NCI-H1105 treated with DMSO at 0.1 percent for 48 hours (cell line): ENCODE data around the gene GPR137.

Experiments
- DNase-seq: peaks from one replicate; lab custom pipeline; 2025; lab: John Stamatoyannopoulos, UW

Gene GPR137

GRCh38 chr11:64264371-64264852, 21.2 kb upstream of the GPR137 start:
- no peak for DNase-seq

GRCh38 chr11:64265176-64266160, 20.2 kb upstream of the GPR137 start:
- no peak for DNase-seq

- DNase-seq: no peak
These were observed 19.3 kb upstream of the GPR137 start for GRCh38 chr11:64266339-64266738.

- no peak for DNase-seq
These were observed 18.3 kb upstream of the GPR137 start for GRCh38 chr11:64267207-64267945.

- DNase-seq: peak; percentile 6
These were observed 17.4 kb upstream of the GPR137 start for GRCh38 chr11:64268025-64268892.

- no peak for DNase-seq
These were observed 16.6 kb upstream of the GPR137 start for GRCh38 chr11:64268893-64269539.

- peak; percentile 99 for DNase-seq
These were observed 16.0 kb upstream of the GPR137 start for GRCh38 chr11:64269540-64270220.

- no peak for DNase-seq
These were observed 10.4 kb upstream of the GPR137 start for GRCh38 chr11:64275031-64275800.

GRCh38 chr11:64275841-64276240, 9.8 kb upstream of the GPR137 start:
- DNase-seq: no peak

GRCh38 chr11:64276653-64277431, 8.8 kb upstream of the GPR137 start:
- no peak for DNase-seq

- DNase-seq: no peak
These were observed 7.0 kb upstream of the GPR137 start for GRCh38 chr11:64278576-64279190.

GRCh38 chr11:64281957-64282770, 3.5 kb upstream of the GPR137 start:
- DNase-seq: no peak

- DNase-seq: no peak
These were observed 2.6 kb upstream of the GPR137 start for GRCh38 chr11:64283092-64283491.

GRCh38 chr11:64284048-64284961, 1.3 kb upstream of the GPR137 start, which contains the start of gene BAD:
Gene BAD (minus strand): TSS chr11:64284665. CDS start chr11:64284368, 297 bp downstream.
- peak; percentile 92 for DNase-seq

GRCh38 chr11:64285885-64286800, 495 bp downstream of the GPR137 start:
- peak; percentile 25 for DNase-seq

GRCh38 chr11:64286801-64287159, 1.1 kb downstream of the GPR137 start:
- no peak for DNase-seq
